ENCODE results near the gene PPP1R3D.

- TF ChIP-seq CTCF (IDR thresholded peaks at IDR 0.05): no peak
- no peak for TF ChIP-seq POLR2A (IDR thresholded peaks at IDR 0.05)
Observed at GRCh38 chr20:59945175-59945574, 5.1 kb upstream of the PPP1R3D start.

Measured in esophagus squamous epithelium (tissue), 4 donors.